Stomach (tissue), 9 donors: Measurements from ENCODE around the gene LGALS3BP. TPM values are rescaled to one million over a fixed set of nuclear protein-coding genes. Genes with fewer than 3 reads are reported as not detected.
"Not testable (repeated sequence)": the region's sequence is repeated elsewhere in the genome, so short reads cannot be mapped to it uniquely, and the experiment has no call there.

Experiments
- DNase-seq, 2 donors: peaks; one replicate each; pipeline versions ENCODE4 v3.0.0 to v3.0.0-alpha.2; 2013 to 2019
- H3K27ac ChIP-seq, 5 donors: fragments of 200-600 bp in 4 of 5; sonication (generic) in 4 of 5; one replicate each; pipeline ENCODE4 v1.5.1; 2013 to 2019; ENCODE audit warnings: mild to moderate bottlenecking in 1 of 5, moderate library complexity in 1 of 5
- H3K27me3 ChIP-seq, 3 donors: fragments of 200-600 bp; sonication (generic); one replicate each; pipeline ENCODE4 v1.5.1; 2017 to 2019; ENCODE audit warnings: mixed run types in 1 of 3
- H3K36me3 ChIP-seq, 4 donors: fragments of 200-600 bp; sonication (generic); 1 replicate in 3 of 4; 2 replicates in 1 of 4; pipeline ENCODE4 v1.5.1; 2016 to 2019
- H3K4me1 ChIP-seq, 4 donors: fragments of 200-600 bp; sonication (generic); one replicate each; pipeline ENCODE4 v1.5.1; 2016 to 2019
- H3K4me3 ChIP-seq, 4 donors: fragments of 200-600 bp; sonication (generic) in 3 of 4; one replicate each; pipeline ENCODE4 v1.5.1; 2016 to 2019; ENCODE audit warnings: mild to moderate bottlenecking in 1 of 4
- H3K9me3 ChIP-seq, 4 donors: fragments of 200-600 bp; sonication (generic); one replicate each; pipeline ENCODE4 v1.5.1; 2016 to 2019
- EP300 ChIP-seq: sonication (generic); formaldehyde crosslinking; IDR thresholded peaks from one replicate; pipeline ENCODE4 v1.6.1; 2017; ENCODE audit warnings: antibody characterized with exemption
- POLR2A ChIP-seq, 4 donors: fragments of 450-650 bp; IDR thresholded peaks; one replicate each; pipeline ENCODE4 v1.6.1; 2016; ENCODE audit warnings: antibody characterized with exemption in 4 of 4, control low read depth in 2 of 4, mild to moderate bottlenecking in 1 of 4, moderate library complexity in 1 of 4
- POLR2AphosphoS5 ChIP-seq, 3 donors: sonication (generic); formaldehyde crosslinking; IDR thresholded peaks; one replicate each; pipeline ENCODE4 v1.6.1; 2016; ENCODE audit warnings: antibody characterized with exemption in 3 of 3
- WGBS, 5 donors: extraction: QIAGEN DNeasy Blood & Tissue Kit in 3 of 5; methylation state at CpG; one replicate each; pipeline versions ENCODE4 v1.1.5 to v1.1.7; 2013 to 2018; 5-methylcytosine and 5-hydroxymethylcytosine counted together
- intact Hi-C: fragments of 100-400 bp; cut with DNase I; formaldehyde crosslinking; loops from one replicate; pipeline ENCODE4 v1.15.1; 2023; ENCODE audit warnings: low total_unique reads
- polyA plus RNA-seq, 3 donors: library from polyadenylated mRNA; stranded (reverse); fragments of 200-250 nt; gene quantifications; one replicate each; pipeline ENCODE4 v1.2.3, GENCODE V29; 2013
- total RNA-seq, 5 donors: library from RNA; depleted of rRNA; stranded (reverse); fragments of >200 nt; gene quantifications; one replicate each; pipeline versions ENCODE4 v1.1.0 to v1.2.3, GENCODE V29; 2014 to 2016
- TF ChIP-seq, protein P1 (sequence below), 7 experiments: fragments of 450-650 bp in 4 of 7; fragments of 200-600 bp in 3 of 7; sonication (generic) in 3 of 7; IDR thresholded peaks; one replicate each; pipeline ENCODE4 v1.5.1; 2016 to 2019; ENCODE audit warnings: antibody characterized with exemption in 7 of 7, control low read depth in 2 of 7, mild to moderate bottlenecking in 1 of 7
- donor health status: healthy with polysubstance abuse.
- donor health status: Bipolar disorder and iron deficiency.
- donor health status: healthy.

LGALS3BP gene
- total and polyA plus RNA-seq, 8 donors, result 63.4 to 625 (median 192) TPM

DNA sequence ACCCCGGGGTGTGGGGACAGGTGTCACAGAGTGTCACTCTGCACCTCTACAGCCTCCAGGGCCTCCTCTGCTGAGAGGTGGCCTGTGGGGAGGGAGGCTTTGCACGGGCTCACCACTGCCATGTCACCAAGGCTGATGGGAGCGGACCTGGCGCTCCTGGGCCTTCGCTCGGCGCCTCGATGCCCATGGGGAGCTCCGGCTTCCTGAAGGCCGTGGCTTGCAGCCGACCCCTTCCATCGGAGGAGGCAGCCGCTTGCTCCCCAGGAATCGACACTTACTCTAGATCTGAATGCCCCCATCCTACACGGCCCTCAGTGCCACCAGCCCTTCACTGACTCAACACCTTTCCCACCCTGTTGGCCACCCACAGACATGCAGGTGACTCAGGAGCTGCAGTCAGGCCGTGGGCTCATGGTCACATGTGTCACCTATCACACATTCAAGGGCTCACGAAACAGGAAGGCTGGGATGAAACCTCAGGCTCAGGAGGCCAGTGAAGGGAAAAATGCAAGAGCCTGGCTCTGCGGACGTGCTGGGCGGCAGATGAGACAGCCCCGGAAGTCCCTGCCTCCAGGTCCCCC lies 11.9 kb downstream of the LGALS3BP start:
- intact Hi-C loops, result no loop called here
- Histone ChIP-seq H3K4me1 (peaks cover 5 to 19% (median 17%) of the 10 kb centered on the region in 4 donors), H3K4me3 (no peak overlapping the region), H3K27me3 (no peaks in the 10 kb centered on the region), H3K36me3 (peaks cover 0 to 63% (median 51%) of the 10 kb centered on the region in 4 donors), H3K9me3 (no peaks in the 10 kb centered on the region), H3K27ac (no peak overlapping the region)
- WGBS, 5 donors, result 84 to 90% (median 89%) methylated on average over 17 to 21 of the region's 21 CpGs
- TF ChIP-seq POLR2AphosphoS5 (IDR thresholded peaks at IDR 0.05), result no peak
- no peak for DNase-seq

GRCh38 chr17:78966910-78967600 lies 12.7 kb downstream of the LGALS3BP start:
- Histone ChIP-seq H3K4me1 (peaks cover 5 to 19% (median 17%) of the 10 kb centered on the region in 4 donors), H3K27ac (no peak overlapping the region), H3K9me3 (no peaks in the 10 kb centered on the region), H3K4me3 (no peak overlapping the region), H3K27me3 (no peaks in the 10 kb centered on the region), H3K36me3 (peaks cover 0 to 54% (median 43%) of the 10 kb centered on the region in 4 donors)
- intact Hi-C loops, result no loop called here
- no peak for TF ChIP-seq POLR2A (IDR thresholded peaks at IDR 0.05)
- no peak for TF ChIP-seq POLR2AphosphoS5 (IDR thresholded peaks at IDR 0.05)
- TF ChIP-seq, protein P1, sequence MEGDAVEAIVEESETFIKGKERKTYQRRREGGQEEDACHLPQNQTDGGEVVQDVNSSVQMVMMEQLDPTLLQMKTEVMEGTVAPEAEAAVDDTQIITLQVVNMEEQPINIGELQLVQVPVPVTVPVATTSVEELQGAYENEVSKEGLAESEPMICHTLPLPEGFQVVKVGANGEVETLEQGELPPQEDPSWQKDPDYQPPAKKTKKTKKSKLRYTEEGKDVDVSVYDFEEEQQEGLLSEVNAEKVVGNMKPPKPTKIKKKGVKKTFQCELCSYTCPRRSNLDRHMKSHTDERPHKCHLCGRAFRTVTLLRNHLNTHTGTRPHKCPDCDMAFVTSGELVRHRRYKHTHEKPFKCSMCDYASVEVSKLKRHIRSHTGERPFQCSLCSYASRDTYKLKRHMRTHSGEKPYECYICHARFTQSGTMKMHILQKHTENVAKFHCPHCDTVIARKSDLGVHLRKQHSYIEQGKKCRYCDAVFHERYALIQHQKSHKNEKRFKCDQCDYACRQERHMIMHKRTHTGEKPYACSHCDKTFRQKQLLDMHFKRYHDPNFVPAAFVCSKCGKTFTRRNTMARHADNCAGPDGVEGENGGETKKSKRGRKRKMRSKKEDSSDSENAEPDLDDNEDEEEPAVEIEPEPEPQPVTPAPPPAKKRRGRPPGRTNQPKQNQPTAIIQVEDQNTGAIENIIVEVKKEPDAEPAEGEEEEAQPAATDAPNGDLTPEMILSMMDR (IDR thresholded peaks at IDR 0.05), result no peak
- no peak for TF ChIP-seq EP300
- WGBS, 5 donors, result 81 to 90% (median 82%) methylated on average over 18 to 23 of the region's 23 CpGs
- DNase-seq, result no peak

DNA sequence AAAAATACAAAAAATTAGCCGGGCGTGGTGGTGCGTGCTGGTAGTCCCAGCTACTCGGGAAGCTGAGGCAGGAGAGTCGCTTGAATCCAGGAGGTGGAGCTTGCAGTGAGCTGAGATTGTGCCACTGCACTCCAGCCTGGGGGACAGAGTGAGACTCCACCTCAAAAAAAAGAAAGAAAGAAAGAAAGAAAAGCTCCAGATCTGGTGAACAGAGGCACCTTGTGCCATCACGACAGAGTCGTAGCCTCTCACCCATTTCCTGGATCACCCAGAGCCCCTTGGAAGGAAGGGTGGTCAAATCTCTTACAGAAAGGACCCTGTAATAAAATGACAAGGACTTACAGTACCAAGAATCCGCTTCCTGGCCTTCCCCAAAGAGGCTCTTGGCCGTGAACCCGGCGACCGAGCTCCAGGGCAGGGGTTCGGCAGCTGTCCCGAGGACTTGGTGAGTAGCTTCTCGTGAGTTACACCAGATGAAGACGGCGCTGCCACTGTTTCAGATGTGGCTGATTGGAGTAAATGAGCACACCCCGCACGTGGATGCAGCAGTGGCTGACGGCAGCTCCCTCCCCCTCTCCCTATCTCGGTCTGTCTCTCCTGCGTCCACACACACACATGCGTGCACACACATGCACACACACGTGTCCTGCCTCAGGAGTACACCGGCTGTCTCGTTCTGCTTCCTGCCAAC lies 13.5 kb downstream of the LGALS3BP start:
- Histone ChIP-seq H3K4me1 (peaks cover 8 to 15% (median 13%) of the 10 kb centered on the region in 4 donors), H3K36me3 (peaks cover 0 to 50% (median 40%) of the 10 kb centered on the region in 4 donors), H3K27me3 (no peaks in the 10 kb centered on the region), H3K4me3 (no peak overlapping the region), H3K9me3 (no peaks in the 10 kb centered on the region), H3K27ac (no peak overlapping the region)
- no peak for DNase-seq
- no peak for TF ChIP-seq EP300
- intact Hi-C loops, result no loop called here
- 81 to 87% (median 85%) methylated on average over 26 of the region's 26 CpGs for WGBS, 5 donors

GRCh38 chr17:78965491-78965924 lies 14.2 kb downstream of the LGALS3BP start:
- 76 to 89% (median 86%) methylated on average over 6 to 8 of the region's 8 CpGs for whole genome bisulfite sequencing, 5 donors
- no peak overlapping the region for H3K27ac ChIP-seq
- intact Hi-C loops, result no loop called here
- peaks cover 6 to 13% (median 8%) of the 10 kb centered on the region in 4 donors for H3K4me1 ChIP-seq
- TF ChIP-seq EP300, result no peak
- no peak for TF ChIP-seq POLR2A (IDR thresholded peaks at IDR 0.05)
- TF ChIP-seq, protein P1 (IDR thresholded peaks at IDR 0.05), result no peak
- no peak for TF ChIP-seq POLR2AphosphoS5 (IDR thresholded peaks at IDR 0.05)
- peaks cover 0 to 50% (median 40%) of the 10 kb centered on the region in 4 donors for H3K36me3 ChIP-seq
- DNase-seq, result no peak
- H3K4me3 ChIP-seq, result no peak overlapping the region
- no peaks in the 10 kb centered on the region for H3K27me3 ChIP-seq
- no peaks in the 10 kb centered on the region for H3K9me3 ChIP-seq

DNA sequence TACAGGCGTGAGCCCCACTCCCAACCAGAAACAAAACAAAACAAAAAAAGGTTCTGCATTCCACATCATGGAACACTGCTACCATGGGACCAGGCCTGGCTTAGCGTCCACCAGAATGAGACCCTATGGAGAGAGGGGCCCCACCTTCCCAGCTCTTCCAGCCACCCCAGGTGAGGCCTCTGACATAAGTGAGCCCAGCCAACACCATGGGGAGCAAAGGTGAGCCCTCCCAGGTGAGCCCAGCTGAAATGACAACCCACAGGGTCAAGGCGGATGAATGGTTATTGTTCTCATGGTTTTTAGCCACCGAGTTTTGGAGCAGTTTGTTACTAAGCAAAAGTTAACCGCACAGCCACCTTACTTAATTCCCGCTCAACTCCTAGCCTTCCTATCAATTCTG lies 16.3 kb downstream of the LGALS3BP start:
- WGBS, 5 donors, result 87 to 91% (median 90%) methylated on average over 6 of the region's 6 CpGs
- H3K36me3 ChIP-seq, result peaks cover 0 to 28% (median 22%) of the 10 kb centered on the region in 4 donors
- DNase-seq, result no peak
- H3K27ac ChIP-seq, result peak overlapping the region in 1 of 5 donors; percentile 20
- H3K9me3 ChIP-seq, result no peaks in the 10 kb centered on the region
- TF ChIP-seq, protein P1 (IDR thresholded peaks at IDR 0.05), result no peak
- no peak for TF ChIP-seq POLR2A (IDR thresholded peaks at IDR 0.05)
- TF ChIP-seq EP300, result no peak
- no peak for TF ChIP-seq POLR2AphosphoS5 (IDR thresholded peaks at IDR 0.05)
- no peak overlapping the region for H3K4me3 ChIP-seq
- no peaks in the 10 kb centered on the region for H3K27me3 ChIP-seq
- intact Hi-C loops, result no loop called here
- peaks cover 0 to 10% (median 7%) of the 10 kb centered on the region in 4 donors for H3K4me1 ChIP-seq

DNA sequence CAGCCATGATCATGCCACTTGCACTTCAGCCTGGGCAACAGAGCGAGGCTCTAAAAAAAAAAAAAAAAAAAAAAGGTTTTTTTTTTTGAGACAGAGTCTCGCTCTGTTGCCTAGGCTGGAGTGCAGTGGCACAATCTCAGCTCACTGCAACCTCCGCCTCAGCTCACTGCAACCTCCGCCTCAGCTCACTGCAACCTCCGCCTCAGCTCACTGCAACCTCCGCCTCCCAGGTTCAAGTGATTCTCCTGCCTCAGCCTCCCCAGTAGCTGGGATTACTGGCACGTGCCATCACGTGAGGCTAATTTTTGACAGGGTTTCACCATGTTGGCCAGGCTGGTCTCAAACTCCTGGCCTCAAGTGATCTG lies 16.8 kb downstream of the LGALS3BP start:
- H3K9me3 ChIP-seq, DNase-seq, intact Hi-C loops, H3K4me3 ChIP-seq, H3K27me3 ChIP-seq: not testable (repeated sequence)
- Histone ChIP-seq H3K27ac (peak overlapping the region in 1 of 5 donors; percentile 64), H3K4me1 (peaks cover 0 to 10% (median 7%) of the 10 kb centered on the region in 4 donors), H3K36me3 (peaks cover 0 to 24% (median 19%) of the 10 kb centered on the region in 4 donors)
- WGBS, 5 donors, result 89 to 99% (median 94%) methylated on average over 7 to 8 of the region's 8 CpGs
